AG08395 (cell line): Measurements from ENCODE around the gene OR6C76.

Experiments
- DNase-seq: peaks from one replicate; pipeline ENCODE4 v3.0.0; 2012; ENCODE audit warnings: mixed read lengths, low spot score

OR6C76 gene

DNA sequence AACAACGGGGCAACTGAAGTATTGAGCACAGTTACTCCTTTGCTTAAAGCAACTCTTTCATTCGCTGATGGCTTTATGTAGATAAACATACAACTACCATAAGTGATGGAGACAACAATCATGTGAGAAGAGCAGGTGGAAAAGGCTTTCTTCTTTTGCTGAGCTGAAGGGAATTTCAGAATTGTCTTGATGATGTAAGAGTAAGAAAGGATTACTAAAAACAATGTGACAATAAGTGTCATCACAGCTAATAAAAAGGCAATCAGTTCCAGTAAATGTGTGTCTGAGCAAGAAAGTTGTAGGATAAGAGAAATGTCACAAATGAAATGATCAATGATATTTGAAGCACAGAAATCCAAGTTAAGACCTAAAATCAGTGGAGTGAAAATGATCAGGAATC is 43.2 kb downstream of the OR6C76 start:
- DNase-seq, result no peak

DNA sequence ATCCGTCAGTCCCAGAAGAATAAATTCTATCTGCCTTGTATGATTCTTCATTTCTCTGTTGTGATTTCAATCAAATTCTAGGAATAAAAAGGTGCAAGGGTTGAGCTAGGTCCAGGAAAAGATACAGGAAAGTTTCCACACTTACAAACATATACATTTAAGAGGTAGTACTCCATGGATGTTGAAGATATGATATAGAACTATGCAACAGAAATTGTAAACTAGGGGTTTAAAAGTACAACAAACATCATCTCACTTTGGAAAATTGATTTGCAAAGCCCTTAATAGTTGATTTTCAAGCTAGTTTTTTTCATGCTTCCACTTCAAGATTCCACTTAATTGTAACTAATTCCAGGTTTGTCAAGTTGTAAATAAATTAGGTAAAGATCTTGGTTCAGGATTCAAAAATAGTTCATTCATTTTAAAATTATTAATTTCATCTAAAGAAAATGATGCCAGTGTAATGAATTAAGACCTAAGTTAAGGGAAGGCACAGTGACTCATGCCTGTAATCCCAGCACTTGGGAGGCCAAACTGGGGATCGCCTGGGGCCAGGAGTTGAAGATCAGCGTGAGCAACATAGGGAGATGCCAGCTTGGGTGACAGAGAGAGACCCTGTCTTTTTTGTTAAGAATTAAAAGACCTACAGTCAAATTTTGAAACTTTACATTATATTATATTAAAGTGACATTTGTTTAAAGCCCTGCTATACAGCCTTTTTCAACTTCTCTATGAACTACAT is 44.2 kb downstream of the OR6C76 start, which contains the start of gene OR6C70:
TSS of gene OR6C70 (minus strand) at position 51 of the 742 bp plus-strand sequence. CDS start at position 51, 0 bp downstream.
- DNase-seq, result no peak

DNA sequence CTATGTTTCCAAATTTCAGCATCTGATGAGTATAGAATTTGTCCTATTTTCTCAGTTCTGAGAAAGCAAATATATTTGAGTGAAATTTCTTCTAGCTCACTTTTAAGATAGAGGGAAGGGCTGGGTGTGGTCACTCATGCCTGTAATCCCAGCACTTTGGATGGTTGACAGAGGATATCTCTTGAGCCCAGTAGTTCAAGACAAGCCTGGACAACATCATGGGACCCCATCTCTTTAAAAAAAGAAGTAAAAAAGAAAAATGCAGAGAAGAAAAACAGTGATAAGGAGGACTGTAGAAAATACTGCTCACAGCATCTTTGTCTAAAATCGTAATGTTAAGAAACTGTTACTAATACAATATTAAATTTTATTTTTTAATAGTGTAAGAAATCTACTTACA is 46.2 kb downstream of the OR6C76 start:
- DNase-seq, result no peak
